SK-N-SH (cell line): ENCODE measurements around the gene SOCS2. TPM values are rescaled to one million over a fixed set of nuclear protein-coding genes. Genes with fewer than 3 reads are reported as not detected.
A peak's percentile ranks its signal among the peaks of the same experiment; 100 is the strongest.

Experiments used
- FOSL2 ChIP-seq: IDR thresholded peaks from 2 replicates; pipeline ENCODE4 v1.4.0; 2012; ENCODE audit warnings: low read depth, mild to moderate bottlenecking, moderate library complexity, borderline replicate concordance
- FOXJ3 ChIP-seq: sonication (generic); formaldehyde crosslinking; IDR thresholded peaks from 2 replicates; pipeline ENCODE4 v1.5.1; 2020; ENCODE audit warnings: mild to moderate bottlenecking, missing genetic modification reagents
- FOXM1 ChIP-seq: IDR thresholded peaks from 2 replicates; pipeline ENCODE4 v1.4.0; 2012; ENCODE audit warnings: low read depth, mild to moderate bottlenecking
- GABPA ChIP-seq: IDR thresholded peaks from 2 replicates; pipeline ENCODE4 v1.4.0; 2012; ENCODE audit warnings: low read depth, mild to moderate bottlenecking
- GATA2 ChIP-seq: sonication (generic); formaldehyde crosslinking; IDR thresholded peaks from 2 replicates; pipeline ENCODE4 v1.5.0; 2020; ENCODE audit warnings: mild to moderate bottlenecking, missing genetic modification reagents
- JUND ChIP-seq: IDR thresholded peaks from 2 replicates; pipeline ENCODE4 v1.4.0; 2012
- MXI1 ChIP-seq: IDR thresholded peaks from 2 replicates; pipeline ENCODE4 v1.6.1; 2012; ENCODE audit warnings: mild to moderate bottlenecking, low read depth, low read length, improper control_type of control experiment
- NFIC ChIP-seq: IDR thresholded peaks from 2 replicates; pipeline ENCODE4 v1.4.0; 2012; ENCODE audit warnings: borderline replicate concordance
- NRF1 ChIP-seq: IDR thresholded peaks from 2 replicates; pipeline ENCODE4 v1.6.1; 2012; ENCODE audit warnings: low read depth, mild to moderate bottlenecking, low read length
- PBX3 ChIP-seq: IDR thresholded peaks from 2 replicates; pipeline ENCODE4; 2012
- RXRA ChIP-seq: IDR thresholded peaks from 2 replicates; pipeline ENCODE4 v1.4.0; 2012; ENCODE audit warnings: low read depth, mild to moderate bottlenecking, borderline replicate concordance
- SMC3 ChIP-seq: IDR thresholded peaks from 2 replicates; pipeline ENCODE4 v1.6.1; 2012; ENCODE audit warnings: low read depth, low read length, improper control_type of control experiment
- TAF1 ChIP-seq: IDR thresholded peaks from 2 replicates; pipeline ENCODE4 v1.6.1; 2012; ENCODE audit warnings: low read depth, mild to moderate bottlenecking, low read length, moderate library complexity, borderline replicate concordance
- TCF12 ChIP-seq: IDR thresholded peaks from 2 replicates; pipeline ENCODE4 v1.4.0; 2012
- USF2 ChIP-seq: fragments of 150-350 bp; IDR thresholded peaks from 2 replicates; pipeline ENCODE4 v1.6.1; 2017; ENCODE audit warnings: antibody characterized with exemption, low read length, low read depth, borderline replicate concordance
- polyA plus RNA-seq, 3 experiments: library from polyadenylated mRNA; depleted of rRNA; stranded (reverse); fragments of >200 nt; gene quantifications; 2 replicates each; pipeline ENCODE4 v1.2.3, GENCODE V29; 2012
- TF ChIP-seq, protein P1 (sequence below): IDR thresholded peaks from 2 replicates; pipeline ENCODE4 v1.4.0; 2012; ENCODE audit warnings: low read depth, borderline replicate concordance
- TF ChIP-seq, protein P2 (sequence below): IDR thresholded peaks from 2 replicates; pipeline ENCODE4 v1.6.1; 2012; ENCODE audit warnings: mild to moderate bottlenecking, low read depth, low read length, moderate library complexity
- TF ChIP-seq, protein P3 (sequence below): IDR thresholded peaks from 2 replicates; pipeline ENCODE4 v1.4.0; 2012; ENCODE audit warnings: low read depth

The SOCS2 gene
- polyA plus RNA-seq, 1 of the 3 experiments (the other 2 are of a cell fraction): 24.1 TPM

GRCh38 chr12:93570552-93571364, 1.7 kb upstream of the SOCS2 start (continued):
- TF ChIP-seq USF2 (peak; percentile 87), JUND (no peak), GABPA (peak; percentile 23; the same call in 1 of the 2 replicates), SMC3 (peak; percentile 5), RXRA (peak; percentile 94), TAF1 (no peak; the same call in 1 of the 2 replicates), FOXJ3 (peak; percentile 68; the same call in 1 of the 2 replicates), NFIC (peak; percentile 71; the same call in 1 of the 2 replicates), FOXM1 (0 out of 2 replicates have a peak, but pooled peaks have one; percentile 30), GATA2 (no peak), MXI1 (peak; percentile 94), PBX3 (0 out of 2 replicates have a peak, but pooled peaks have one; percentile 35), FOSL2 (no peak), TCF12 (peak; percentile 57), NRF1 (no peak)
- TF ChIP-seq, protein P1, sequence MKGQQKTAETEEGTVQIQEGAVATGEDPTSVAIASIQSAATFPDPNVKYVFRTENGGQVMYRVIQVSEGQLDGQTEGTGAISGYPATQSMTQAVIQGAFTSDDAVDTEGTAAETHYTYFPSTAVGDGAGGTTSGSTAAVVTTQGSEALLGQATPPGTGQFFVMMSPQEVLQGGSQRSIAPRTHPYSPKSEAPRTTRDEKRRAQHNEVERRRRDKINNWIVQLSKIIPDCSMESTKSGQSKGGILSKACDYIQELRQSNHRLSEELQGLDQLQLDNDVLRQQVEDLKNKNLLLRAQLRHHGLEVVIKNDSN: peak; percentile 98
- TF ChIP-seq, protein P2, sequence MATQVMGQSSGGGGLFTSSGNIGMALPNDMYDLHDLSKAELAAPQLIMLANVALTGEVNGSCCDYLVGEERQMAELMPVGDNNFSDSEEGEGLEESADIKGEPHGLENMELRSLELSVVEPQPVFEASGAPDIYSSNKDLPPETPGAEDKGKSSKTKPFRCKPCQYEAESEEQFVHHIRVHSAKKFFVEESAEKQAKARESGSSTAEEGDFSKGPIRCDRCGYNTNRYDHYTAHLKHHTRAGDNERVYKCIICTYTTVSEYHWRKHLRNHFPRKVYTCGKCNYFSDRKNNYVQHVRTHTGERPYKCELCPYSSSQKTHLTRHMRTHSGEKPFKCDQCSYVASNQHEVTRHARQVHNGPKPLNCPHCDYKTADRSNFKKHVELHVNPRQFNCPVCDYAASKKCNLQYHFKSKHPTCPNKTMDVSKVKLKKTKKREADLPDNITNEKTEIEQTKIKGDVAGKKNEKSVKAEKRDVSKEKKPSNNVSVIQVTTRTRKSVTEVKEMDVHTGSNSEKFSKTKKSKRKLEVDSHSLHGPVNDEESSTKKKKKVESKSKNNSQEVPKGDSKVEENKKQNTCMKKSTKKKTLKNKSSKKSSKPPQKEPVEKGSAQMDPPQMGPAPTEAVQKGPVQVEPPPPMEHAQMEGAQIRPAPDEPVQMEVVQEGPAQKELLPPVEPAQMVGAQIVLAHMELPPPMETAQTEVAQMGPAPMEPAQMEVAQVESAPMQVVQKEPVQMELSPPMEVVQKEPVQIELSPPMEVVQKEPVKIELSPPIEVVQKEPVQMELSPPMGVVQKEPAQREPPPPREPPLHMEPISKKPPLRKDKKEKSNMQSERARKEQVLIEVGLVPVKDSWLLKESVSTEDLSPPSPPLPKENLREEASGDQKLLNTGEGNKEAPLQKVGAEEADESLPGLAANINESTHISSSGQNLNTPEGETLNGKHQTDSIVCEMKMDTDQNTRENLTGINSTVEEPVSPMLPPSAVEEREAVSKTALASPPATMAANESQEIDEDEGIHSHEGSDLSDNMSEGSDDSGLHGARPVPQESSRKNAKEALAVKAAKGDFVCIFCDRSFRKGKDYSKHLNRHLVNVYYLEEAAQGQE: peak; percentile 69
- TF ChIP-seq, protein P3, sequence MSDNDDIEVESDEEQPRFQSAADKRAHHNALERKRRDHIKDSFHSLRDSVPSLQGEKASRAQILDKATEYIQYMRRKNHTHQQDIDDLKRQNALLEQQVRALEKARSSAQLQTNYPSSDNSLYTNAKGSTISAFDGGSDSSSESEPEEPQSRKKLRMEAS: peak; percentile 62; the same call in 1 of the 2 replicates
